K562 (cell line): ENCODE measurements around the gene HDAC3. TPM values are rescaled to one million over a fixed set of nuclear protein-coding genes. Genes with fewer than 3 reads are reported as not detected.
A peak's percentile ranks its signal among the peaks of the same experiment; 100 is the strongest.

Experiments
- ARID1B ChIP-seq: fragments of 450-650 bp; IDR thresholded peaks from 2 replicates; pipeline ENCODE4 v1.6.1; 2016; ENCODE audit warnings: antibody characterized with exemption, mild to moderate bottlenecking, inconsistent platforms
- EGR1 ChIP-seq: fragments of 450-650 bp; conservative IDR thresholded peaks from 2 replicates; pipeline ENCODE4 v1.6.1; 2017; ENCODE audit warnings: mild to moderate bottlenecking
- HDAC1 ChIP-seq, 2 experiments: fragments of 450-650 bp; IDR thresholded peaks; 2 replicates each; pipeline ENCODE4 v1.6.1; 2016 to 2017; ENCODE audit warnings: inconsistent platforms in 1 of 2, mild to moderate bottlenecking in 1 of 2, moderate library complexity in 1 of 2
- HOXB6 ChIP-seq: fragments of 250-450 bp; sonication (Bioruptor Pico); IDR thresholded peaks from 2 replicates; pipeline ENCODE4 v1.5.1; 2022; ENCODE audit warnings: mild to moderate bottlenecking, borderline replicate concordance
- IRF2 ChIP-seq: sonication (generic); formaldehyde crosslinking; IDR thresholded peaks from 2 replicates; pipeline ENCODE4 v1.8.1; 2022; ENCODE audit warnings: mild to moderate bottlenecking, missing genetic modification reagents
- KLF6 ChIP-seq: fragments of 250-450 bp; sonication (Bioruptor Pico); IDR thresholded peaks from 2 replicates; pipeline ENCODE4 v1.4.0; 2020; ENCODE audit warnings: mild to moderate bottlenecking, moderate library complexity, borderline replicate concordance
- POU5F1 ChIP-seq: fragments of 150-350 bp; IDR thresholded peaks from 2 replicates; pipeline ENCODE4 v1.6.1; 2014; ENCODE audit warnings: borderline replicate concordance, low read length, low read depth, mild to moderate bottlenecking; ENCODE audit not compliant: partially characterized antibody
- PPARD ChIP-seq: fragments of 250-450 bp; sonication (Bioruptor Pico); IDR thresholded peaks from 2 replicates; pipeline ENCODE4 v1.8.0; 2022; ENCODE audit warnings: inconsistent platforms, mild to moderate bottlenecking, moderate library complexity
- ZNF561 ChIP-seq: fragments of 450-650 bp; formaldehyde crosslinking; conservative IDR thresholded peaks from 2 replicates; pipeline ENCODE4 v1.4.0; 2020; ENCODE audit warnings: mild to moderate bottlenecking, moderate library complexity
- ZNF830 ChIP-seq: fragments of 250-450 bp; sonication (Bioruptor Pico); IDR thresholded peaks from 2 replicates; pipeline ENCODE4 v1.5.0; 2021; ENCODE audit warnings: mild to moderate bottlenecking
- polyA plus RNA-seq, 8 experiments: library from polyadenylated mRNA; depleted of rRNA in 4 of 8; stranded (reverse) in 5 of 8; unstranded in 3 of 8; fragments of >200 nt; fragmentation: Nextera tagmentation in 2 of 8; fragmentation: Illumina TruSeq in 1 of 8; extraction: Ambion mirVana in 2 of 8; extraction: Trizol in 1 of 8; gene quantifications; 2 replicates each; pipeline versions ENCODE4 v1.2.1 to v1.2.3, GENCODE V29; 2011 to 2014; ENCODE audit warnings: inconsistent platforms in 1 of 8, missing spikeins in 1 of 8
- total RNA-seq, 7 experiments: library from RNA; depleted of rRNA in 6 of 7; stranded (reverse); fragments of >200 nt in 6 of 7; fragmentation: Illumina TruSeq in 2 of 7; extraction: Trizol in 2 of 7; gene quantifications; 2 replicates each; pipeline versions ENCODE4 v1.2.1 to v1.2.3, GENCODE V29; 2011 to 2021; ENCODE audit warnings: low replicate concordance in 1 of 7
- TF ChIP-seq, protein P1 (sequence below): fragments of 250-450 bp; sonication (Bioruptor Pico); IDR thresholded peaks from 2 replicates; pipeline ENCODE4 v1.9.0; 2021; ENCODE audit warnings: mild to moderate bottlenecking
- TF ChIP-seq, protein P2 (sequence below): sonication (generic); formaldehyde crosslinking; IDR thresholded peaks from 2 replicates; pipeline ENCODE4 v1.8.0; 2022; ENCODE audit warnings: mild to moderate bottlenecking, missing genetic modification reagents, borderline replicate concordance
- TF ChIP-seq, protein P3 (sequence below): fragments of 450-650 bp; IDR thresholded peaks from 2 replicates; pipeline ENCODE4 v1.6.1; 2017; ENCODE audit warnings: mild to moderate bottlenecking, moderate library complexity
- TF ChIP-seq, protein P4 (sequence below): fragments of 200-400 bp; formaldehyde crosslinking; IDR thresholded peaks from 2 replicates; pipeline ENCODE4 v1.6.1; 2017; ENCODE audit warnings: mild to moderate bottlenecking, low read depth, low read length, moderate library complexity
- TF ChIP-seq, protein P5 (sequence below): sonication (generic); formaldehyde crosslinking; IDR thresholded peaks from 2 replicates; pipeline ENCODE4 v1.5.0; 2020; ENCODE audit warnings: missing genetic modification reagents

Gene HDAC3
- total and polyA plus RNA-seq, 9 of the 15 experiments (the other 6 are each of a cell fraction or from before 2014, with no cell fraction given) = 89.7 to 191 (median 119) TPM

DNA sequence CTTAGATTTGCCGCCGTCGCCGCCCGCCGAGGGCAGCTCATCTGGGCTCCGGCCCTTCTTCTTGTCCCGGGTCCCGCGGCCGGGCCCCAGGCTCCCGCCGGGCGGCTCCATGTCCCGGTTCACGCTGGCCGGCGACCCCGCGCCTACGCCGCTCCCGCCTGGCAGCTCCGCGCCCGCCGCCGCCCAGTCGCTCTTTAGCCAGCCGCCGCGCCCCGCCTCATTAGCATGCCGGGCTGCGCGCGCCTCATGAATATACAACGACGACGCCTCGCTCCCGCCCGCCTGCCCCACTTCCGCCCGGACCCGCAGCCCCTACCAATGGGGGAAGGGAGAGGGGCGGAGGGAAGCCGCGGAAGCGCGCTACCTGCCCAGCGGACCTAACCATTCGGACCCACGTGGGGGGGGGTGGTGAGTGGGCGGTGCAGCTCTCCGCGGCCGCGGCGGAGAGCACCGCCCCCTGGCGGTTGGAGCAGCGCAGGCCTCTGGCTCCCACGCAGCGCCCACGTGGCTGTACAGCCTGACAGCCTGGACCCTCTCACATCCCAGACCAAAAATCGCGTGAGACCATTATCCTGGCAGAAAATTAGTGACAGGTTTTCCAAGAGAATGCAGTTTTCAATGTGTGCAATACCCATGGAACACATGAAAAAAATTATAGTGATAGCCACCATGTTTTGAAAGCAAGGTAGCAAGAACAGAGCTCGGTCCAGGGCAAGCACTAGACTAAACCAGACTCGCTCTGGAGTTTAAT, 17.7 kb downstream of the HDAC3 start, which contains the start of gene DIAPH1 (continued):
- TF ChIP-seq HOXB6 (CRISPR knock-in tag) = no peak
- TF ChIP-seq, protein P1, sequence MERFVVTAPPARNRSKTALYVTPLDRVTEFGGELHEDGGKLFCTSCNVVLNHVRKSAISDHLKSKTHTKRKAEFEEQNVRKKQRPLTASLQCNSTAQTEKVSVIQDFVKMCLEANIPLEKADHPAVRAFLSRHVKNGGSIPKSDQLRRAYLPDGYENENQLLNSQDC = no peak
- no peak for TF ChIP-seq ARID1B
- no peak for TF ChIP-seq KLF6 (CRISPR knock-in tag)
- peak in 1 of 2 experiments; percentile 95; a peak in 2 of 4 replicates for TF ChIP-seq HDAC1 (IDR thresholded peaks at IDR 0.05)
- TF ChIP-seq, protein P2, sequence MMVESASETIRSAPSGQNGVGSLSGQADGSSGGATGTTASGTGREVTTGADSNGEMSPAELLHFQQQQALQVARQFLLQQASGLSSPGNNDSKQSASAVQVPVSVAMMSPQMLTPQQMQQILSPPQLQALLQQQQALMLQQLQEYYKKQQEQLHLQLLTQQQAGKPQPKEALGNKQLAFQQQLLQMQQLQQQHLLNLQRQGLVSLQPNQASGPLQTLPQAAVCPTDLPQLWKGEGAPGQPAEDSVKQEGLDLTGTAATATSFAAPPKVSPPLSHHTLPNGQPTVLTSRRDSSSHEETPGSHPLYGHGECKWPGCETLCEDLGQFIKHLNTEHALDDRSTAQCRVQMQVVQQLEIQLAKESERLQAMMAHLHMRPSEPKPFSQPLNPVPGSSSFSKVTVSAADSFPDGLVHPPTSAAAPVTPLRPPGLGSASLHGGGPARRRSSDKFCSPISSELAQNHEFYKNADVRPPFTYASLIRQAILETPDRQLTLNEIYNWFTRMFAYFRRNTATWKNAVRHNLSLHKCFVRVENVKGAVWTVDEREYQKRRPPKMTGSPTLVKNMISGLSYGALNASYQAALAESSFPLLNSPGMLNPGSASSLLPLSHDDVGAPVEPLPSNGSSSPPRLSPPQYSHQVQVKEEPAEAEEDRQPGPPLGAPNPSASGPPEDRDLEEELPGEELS (CRISPR knock-in tag) = no peak
- no peak for TF ChIP-seq IRF2 (CRISPR knock-in tag)
- TF ChIP-seq, protein P3, sequence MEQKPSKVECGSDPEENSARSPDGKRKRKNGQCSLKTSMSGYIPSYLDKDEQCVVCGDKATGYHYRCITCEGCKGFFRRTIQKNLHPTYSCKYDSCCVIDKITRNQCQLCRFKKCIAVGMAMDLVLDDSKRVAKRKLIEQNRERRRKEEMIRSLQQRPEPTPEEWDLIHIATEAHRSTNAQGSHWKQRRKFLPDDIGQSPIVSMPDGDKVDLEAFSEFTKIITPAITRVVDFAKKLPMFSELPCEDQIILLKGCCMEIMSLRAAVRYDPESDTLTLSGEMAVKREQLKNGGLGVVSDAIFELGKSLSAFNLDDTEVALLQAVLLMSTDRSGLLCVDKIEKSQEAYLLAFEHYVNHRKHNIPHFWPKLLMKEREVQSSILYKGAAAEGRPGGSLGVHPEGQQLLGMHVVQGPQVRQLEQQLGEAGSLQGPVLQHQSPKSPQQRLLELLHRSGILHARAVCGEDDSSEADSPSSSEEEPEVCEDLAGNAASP = no peak
- no peak for TF ChIP-seq PPARD (CRISPR knock-in tag)
- TF ChIP-seq ZNF561 (CRISPR knock-in tag) = no peak
- peak; percentile 100 for TF ChIP-seq EGR1
- TF ChIP-seq POU5F1 = no peak
- TF ChIP-seq ZNF830 (CRISPR knock-in tag) = no peak
- TF ChIP-seq, protein P4, sequence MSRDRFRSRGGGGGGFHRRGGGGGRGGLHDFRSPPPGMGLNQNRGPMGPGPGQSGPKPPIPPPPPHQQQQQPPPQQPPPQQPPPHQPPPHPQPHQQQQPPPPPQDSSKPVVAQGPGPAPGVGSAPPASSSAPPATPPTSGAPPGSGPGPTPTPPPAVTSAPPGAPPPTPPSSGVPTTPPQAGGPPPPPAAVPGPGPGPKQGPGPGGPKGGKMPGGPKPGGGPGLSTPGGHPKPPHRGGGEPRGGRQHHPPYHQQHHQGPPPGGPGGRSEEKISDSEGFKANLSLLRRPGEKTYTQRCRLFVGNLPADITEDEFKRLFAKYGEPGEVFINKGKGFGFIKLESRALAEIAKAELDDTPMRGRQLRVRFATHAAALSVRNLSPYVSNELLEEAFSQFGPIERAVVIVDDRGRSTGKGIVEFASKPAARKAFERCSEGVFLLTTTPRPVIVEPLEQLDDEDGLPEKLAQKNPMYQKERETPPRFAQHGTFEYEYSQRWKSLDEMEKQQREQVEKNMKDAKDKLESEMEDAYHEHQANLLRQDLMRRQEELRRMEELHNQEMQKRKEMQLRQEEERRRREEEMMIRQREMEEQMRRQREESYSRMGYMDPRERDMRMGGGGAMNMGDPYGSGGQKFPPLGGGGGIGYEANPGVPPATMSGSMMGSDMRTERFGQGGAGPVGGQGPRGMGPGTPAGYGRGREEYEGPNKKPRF = no peak
- TF ChIP-seq, protein P5, sequence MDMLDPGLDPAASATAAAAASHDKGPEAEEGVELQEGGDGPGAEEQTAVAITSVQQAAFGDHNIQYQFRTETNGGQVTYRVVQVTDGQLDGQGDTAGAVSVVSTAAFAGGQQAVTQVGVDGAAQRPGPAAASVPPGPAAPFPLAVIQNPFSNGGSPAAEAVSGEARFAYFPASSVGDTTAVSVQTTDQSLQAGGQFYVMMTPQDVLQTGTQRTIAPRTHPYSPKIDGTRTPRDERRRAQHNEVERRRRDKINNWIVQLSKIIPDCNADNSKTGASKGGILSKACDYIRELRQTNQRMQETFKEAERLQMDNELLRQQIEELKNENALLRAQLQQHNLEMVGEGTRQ (CRISPR knock-in tag) = peak; percentile 78
